Fibroblast of villous mesenchyme (primary cell): Measurements from ENCODE around the gene C2CD3. TPM values are rescaled to one million over a fixed set of nuclear protein-coding genes. Genes with fewer than 3 reads are reported as not detected.

Experiments
- DNase-seq: peaks from one replicate; pipeline ENCODE4 v3.0.0-alpha.2; 2010; ENCODE audit warnings: low read depth
- H3K4me3 ChIP-seq: 2 replicates; pipeline ENCODE4 v1.5.1; 2011; ENCODE audit warnings: low read depth, mild to moderate bottlenecking, low read length
- total RNA-seq: library from RNA; depleted of rRNA; stranded (reverse); fragments of >200 nt; gene quantifications from 2 replicates; pipeline ENCODE4 v1.2.3, GENCODE V29; 2012
- TF ChIP-seq, protein P1 (sequence below): IDR thresholded peaks from 2 replicates; pipeline ENCODE4 v1.5.1; 2012; ENCODE audit warnings: low read depth, mild to moderate bottlenecking, low read length; ENCODE audit not compliant: insufficient read depth

The C2CD3 gene
- total RNA-seq, 1 donor: 54.4 TPM

- TF ChIP-seq, protein P1, sequence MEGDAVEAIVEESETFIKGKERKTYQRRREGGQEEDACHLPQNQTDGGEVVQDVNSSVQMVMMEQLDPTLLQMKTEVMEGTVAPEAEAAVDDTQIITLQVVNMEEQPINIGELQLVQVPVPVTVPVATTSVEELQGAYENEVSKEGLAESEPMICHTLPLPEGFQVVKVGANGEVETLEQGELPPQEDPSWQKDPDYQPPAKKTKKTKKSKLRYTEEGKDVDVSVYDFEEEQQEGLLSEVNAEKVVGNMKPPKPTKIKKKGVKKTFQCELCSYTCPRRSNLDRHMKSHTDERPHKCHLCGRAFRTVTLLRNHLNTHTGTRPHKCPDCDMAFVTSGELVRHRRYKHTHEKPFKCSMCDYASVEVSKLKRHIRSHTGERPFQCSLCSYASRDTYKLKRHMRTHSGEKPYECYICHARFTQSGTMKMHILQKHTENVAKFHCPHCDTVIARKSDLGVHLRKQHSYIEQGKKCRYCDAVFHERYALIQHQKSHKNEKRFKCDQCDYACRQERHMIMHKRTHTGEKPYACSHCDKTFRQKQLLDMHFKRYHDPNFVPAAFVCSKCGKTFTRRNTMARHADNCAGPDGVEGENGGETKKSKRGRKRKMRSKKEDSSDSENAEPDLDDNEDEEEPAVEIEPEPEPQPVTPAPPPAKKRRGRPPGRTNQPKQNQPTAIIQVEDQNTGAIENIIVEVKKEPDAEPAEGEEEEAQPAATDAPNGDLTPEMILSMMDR: no peak
- peak; percentile 84 for DNase-seq
- H3K4me3 ChIP-seq: no peak overlapping the region
Observed at GRCh38 chr11:74057249-74058151, 113.3 kb downstream of the C2CD3 start.

- TF ChIP-seq, protein P1: no peak
Observed at GRCh38 chr11:74055938-74056337, 114.9 kb downstream of the C2CD3 start.

GRCh38 chr11:74050465-74050864 is 120.3 kb downstream of the C2CD3 start:
- TF ChIP-seq, protein P1: no peak
- DNase-seq: no peak
- H3K4me3 ChIP-seq: no peak overlapping the region

More at GRCh38 chr11:74055938-74056337, 114.9 kb downstream of the C2CD3 start:
- H3K4me3 ChIP-seq: no peak overlapping the region
- peak; percentile 84 for DNase-seq

DNA sequence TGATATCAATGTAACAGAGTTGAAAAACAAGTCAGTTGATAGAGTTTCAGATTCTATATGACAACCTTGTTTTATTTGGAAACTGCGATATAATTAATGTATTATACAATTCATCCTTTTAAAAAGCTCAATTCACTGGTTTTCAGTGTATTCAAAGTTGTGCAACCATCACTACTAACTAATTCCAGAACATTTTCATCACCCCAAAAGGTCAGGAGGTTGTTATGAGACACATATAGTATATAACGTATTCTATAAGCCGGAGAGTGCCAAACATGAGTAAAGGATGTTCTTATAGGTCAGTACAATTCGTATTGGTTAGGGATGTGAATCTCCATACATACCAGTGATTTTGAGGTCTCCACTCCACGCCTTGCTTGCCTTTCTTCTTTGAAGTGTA is 121.8 kb downstream of the C2CD3 start:
- no peak for DNase-seq
- TF ChIP-seq, protein P1: no peak
- no peak overlapping the region for H3K4me3 ChIP-seq

DNA sequence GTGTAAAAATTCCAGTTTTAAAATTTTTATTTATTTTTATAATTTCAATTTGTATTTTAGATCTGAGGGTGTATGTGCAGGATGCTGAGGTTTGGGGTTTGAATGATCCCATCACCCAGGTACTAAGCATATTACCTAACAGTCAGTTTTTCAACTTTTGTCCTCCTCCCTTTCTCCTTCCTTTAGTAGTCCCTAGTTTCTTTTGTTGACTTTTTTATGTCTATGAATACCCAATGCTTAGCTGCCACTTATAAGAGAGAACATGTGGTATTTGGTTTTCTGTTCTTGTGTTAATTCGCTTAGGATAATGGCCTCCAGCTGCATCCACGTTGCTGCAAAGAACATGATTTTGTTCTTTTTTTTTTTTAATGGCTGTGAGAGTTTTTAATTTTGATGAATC is 126.3 kb downstream of the C2CD3 start:
- TF ChIP-seq, protein P1: no peak
- no peak for DNase-seq
- no peak overlapping the region for H3K4me3 ChIP-seq

DNA sequence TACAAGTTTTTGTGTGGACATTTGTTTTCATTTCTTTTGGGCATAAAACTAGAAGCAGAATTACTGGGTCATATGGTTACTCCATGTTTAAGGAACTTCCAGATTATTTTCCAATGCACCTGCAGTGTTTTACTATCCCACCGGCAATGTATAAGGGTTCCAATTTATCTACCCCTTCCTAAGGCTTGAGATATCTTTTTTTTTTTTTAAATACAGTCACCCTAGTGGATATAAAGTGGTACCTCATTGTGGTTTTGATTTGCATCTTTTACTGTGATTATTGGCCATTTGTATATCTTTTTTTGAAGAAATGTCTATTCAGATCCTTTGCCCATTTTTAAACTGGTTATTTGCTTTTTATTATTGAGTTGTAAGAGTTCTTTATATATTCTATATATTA is 127.4 kb downstream of the C2CD3 start:
- H3K4me3 ChIP-seq: no peak overlapping the region
- no peak for DNase-seq
- TF ChIP-seq, protein P1: no peak
